HEK293T (cell line): ENCODE results near the gene RNF150.

ENCODE experiments used
- CTCF ChIA-PET: fragments of 350-600 bp; formaldehyde crosslinking; extraction: SDS; loops from one replicate; lab custom pipeline; 2021; ENCODE audit warnings: antibody characterized with exemption, inconsistent platforms; lab: Yijun Ruan, JAX
- POLR2A ChIA-PET: fragments of 350-600 bp; formaldehyde crosslinking; extraction: SDS; loops from one replicate; lab custom pipeline; 2020; ENCODE audit warnings: antibody characterized with exemption, inconsistent platforms; lab: Yijun Ruan, JAX
- DNase-seq: peaks from one replicate; pipeline ENCODE4 v3.0.0; 2012; ENCODE audit warnings: mixed read lengths; ENCODE audit errors: extremely low spot score
- ARNT ChIP-seq: fragments of 450-650 bp; IDR thresholded peaks from 2 replicates; pipeline ENCODE4 v1.6.1; 2017; ENCODE audit warnings: mild to moderate bottlenecking
- BHLHE40 ChIP-seq: fragments of 450-650 bp; IDR thresholded peaks from 2 replicates; pipeline ENCODE4 v1.6.1; 2016; ENCODE audit warnings: mild to moderate bottlenecking, moderate library complexity, borderline replicate concordance
- CTBP1 ChIP-seq: fragments of 450-650 bp; IDR thresholded peaks from 2 replicates; pipeline ENCODE4 v1.6.1; 2016; ENCODE audit warnings: borderline replicate concordance
- ELF4 ChIP-seq: fragments of 450-650 bp; IDR thresholded peaks from 2 replicates; pipeline ENCODE4 v1.6.1; 2017; ENCODE audit warnings: antibody characterized with exemption
- FOXA1 ChIP-seq: fragments of 450-650 bp; IDR thresholded peaks from 2 replicates; pipeline ENCODE4 v1.6.1; 2016; ENCODE audit warnings: mild to moderate bottlenecking
- FOXK2 ChIP-seq: fragments of 450-650 bp; IDR thresholded peaks from 2 replicates; pipeline ENCODE4 v1.6.1; 2016; ENCODE audit warnings: mild to moderate bottlenecking
- FOXM1 ChIP-seq: fragments of 450-650 bp; IDR thresholded peaks from 2 replicates; pipeline ENCODE4 v1.6.1; 2017; ENCODE audit warnings: mild to moderate bottlenecking, borderline replicate concordance
- HDGF ChIP-seq: fragments of 450-650 bp; IDR thresholded peaks from 2 replicates; pipeline ENCODE4 v1.6.1; 2017; ENCODE audit warnings: antibody characterized with exemption, borderline replicate concordance
- L3MBTL2 ChIP-seq: fragments of 450-650 bp; conservative IDR thresholded peaks from 2 replicates; pipeline ENCODE4 v1.6.1; 2016; ENCODE audit warnings: mild to moderate bottlenecking
- LEF1 ChIP-seq: fragments of 450-650 bp; IDR thresholded peaks from 2 replicates; pipeline ENCODE4 v1.6.1; 2017; ENCODE audit warnings: mild to moderate bottlenecking, borderline replicate concordance
- NFRKB ChIP-seq: fragments of 450-650 bp; IDR thresholded peaks from 2 replicates; pipeline ENCODE4 v1.6.1; 2016; ENCODE audit warnings: mild to moderate bottlenecking, moderate library complexity
- SP1 ChIP-seq: fragments of 450-650 bp; IDR thresholded peaks from 2 replicates; pipeline ENCODE4 v1.6.1; 2017
- SUZ12 ChIP-seq: fragments of 450-650 bp; IDR thresholded peaks from 2 replicates; pipeline ENCODE4 v1.6.1; 2016; ENCODE audit warnings: mild to moderate bottlenecking
- TARDBP ChIP-seq: fragments of 450-650 bp; IDR thresholded peaks from 2 replicates; pipeline ENCODE4 v1.6.1; 2016
- ZNF384 ChIP-seq: fragments of 450-650 bp; IDR thresholded peaks from 2 replicates; pipeline ENCODE4 v1.6.1; 2016
- TF ChIP-seq, protein P1 (sequence below): fragments of 450-650 bp; IDR thresholded peaks from 2 replicates; pipeline ENCODE4 v1.6.1; 2016

The RNF150 gene

DNA sequence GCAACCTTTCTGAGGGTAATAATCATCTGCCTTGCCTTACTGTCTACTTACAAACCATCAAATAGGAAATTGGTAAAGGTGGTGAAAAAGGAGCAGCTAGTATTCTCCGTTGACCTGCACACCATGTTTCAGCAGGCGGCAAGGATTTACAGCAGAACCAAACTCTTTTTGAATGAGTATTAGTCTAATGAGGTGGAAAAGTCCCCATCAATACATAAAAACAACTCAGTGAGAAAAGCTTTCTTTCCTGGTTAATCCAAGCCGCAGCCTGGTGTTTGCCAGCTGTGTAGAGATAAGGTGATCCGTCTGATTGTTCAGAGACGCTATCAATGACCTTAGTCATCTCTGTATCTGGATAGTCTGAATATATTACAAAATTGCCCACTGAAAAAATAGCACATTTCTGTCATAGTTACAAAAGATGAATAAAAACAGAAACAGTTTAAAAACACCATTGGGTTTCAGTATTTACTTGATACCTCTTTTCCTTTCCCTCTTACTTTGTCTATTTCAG, 266.7 kb downstream of the RNF150 start:
- POLR2A ChIA-PET: interaction anchor here (1.0 kb wide), 1 partner anchor 493 kb away, joined by 3 read pairs; the partner anchor contains the start of gene SCOC
- CTCF ChIA-PET: interaction anchor here (1.4 to 1.6 kb wide), 2 partner anchors 17 to 267 kb away, joined by 8 read pairs; partner anchors contain the start of gene RNF150
- TF ChIP-seq ARNT: no peak
- no peak for TF ChIP-seq SP1
- TF ChIP-seq LEF1: no peak
- no peak for TF ChIP-seq L3MBTL2
- no peak for TF ChIP-seq BHLHE40
- no peak for TF ChIP-seq SUZ12
- DNase-seq: no peak

DNA sequence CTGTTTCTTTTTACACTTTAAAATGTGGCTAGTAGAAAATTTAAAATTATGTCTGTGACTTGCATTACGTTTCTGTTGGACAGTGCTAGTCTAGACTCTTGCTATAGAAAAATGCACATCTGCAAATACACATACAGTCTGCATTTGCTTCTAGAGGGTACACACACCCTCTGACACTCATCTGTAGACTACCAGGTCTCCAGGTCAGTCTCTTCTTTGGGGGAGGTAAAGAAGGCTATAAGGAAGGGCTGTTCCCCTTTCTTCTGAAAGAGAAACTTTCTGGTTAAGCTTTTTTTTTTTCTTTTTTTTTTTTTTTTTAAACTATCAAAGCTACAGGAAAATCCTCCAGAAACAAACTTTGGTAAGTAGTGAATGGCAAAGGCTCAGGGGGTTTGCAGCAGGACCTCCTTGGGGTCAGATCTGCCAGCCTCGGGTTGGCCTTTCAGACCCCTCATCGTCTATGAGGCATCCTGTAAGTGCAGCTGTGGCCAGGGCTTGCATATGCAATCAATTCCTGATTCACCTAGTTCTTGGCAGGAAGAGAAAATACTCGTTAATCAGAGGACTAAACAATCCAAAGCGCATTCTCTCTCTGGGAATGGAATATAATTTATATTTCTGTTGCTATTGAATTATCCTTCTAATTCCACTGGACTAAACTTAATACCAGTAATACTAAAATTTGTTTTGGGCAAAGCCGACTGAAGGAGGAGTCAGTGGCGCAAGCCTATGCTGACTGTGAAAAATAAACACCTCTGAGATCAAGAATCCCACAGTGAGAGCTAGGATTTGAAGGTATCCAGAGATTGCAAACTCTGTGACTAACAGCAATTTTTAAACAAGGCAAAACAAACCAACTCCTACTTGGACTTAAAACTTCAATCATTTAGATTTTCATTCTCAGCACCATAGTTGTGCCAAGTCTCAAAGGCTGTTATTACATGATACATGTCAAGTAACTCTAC, 267.7 kb downstream of the RNF150 start:
- TF ChIP-seq ELF4: no peak
- no peak for TF ChIP-seq SP1
- TF ChIP-seq ZNF384: no peak
- TF ChIP-seq L3MBTL2: no peak
- no peak for TF ChIP-seq FOXM1
- TF ChIP-seq BHLHE40: no peak
- TF ChIP-seq TARDBP: no peak
- TF ChIP-seq LEF1: no peak
- no peak for TF ChIP-seq NFRKB
- TF ChIP-seq FOXA1: no peak
- TF ChIP-seq CTBP1: no peak
- no peak for TF ChIP-seq FOXK2
- no peak for TF ChIP-seq SUZ12
- no peak for TF ChIP-seq HDGF
- no peak for TF ChIP-seq ARNT
- TF ChIP-seq, protein P1, sequence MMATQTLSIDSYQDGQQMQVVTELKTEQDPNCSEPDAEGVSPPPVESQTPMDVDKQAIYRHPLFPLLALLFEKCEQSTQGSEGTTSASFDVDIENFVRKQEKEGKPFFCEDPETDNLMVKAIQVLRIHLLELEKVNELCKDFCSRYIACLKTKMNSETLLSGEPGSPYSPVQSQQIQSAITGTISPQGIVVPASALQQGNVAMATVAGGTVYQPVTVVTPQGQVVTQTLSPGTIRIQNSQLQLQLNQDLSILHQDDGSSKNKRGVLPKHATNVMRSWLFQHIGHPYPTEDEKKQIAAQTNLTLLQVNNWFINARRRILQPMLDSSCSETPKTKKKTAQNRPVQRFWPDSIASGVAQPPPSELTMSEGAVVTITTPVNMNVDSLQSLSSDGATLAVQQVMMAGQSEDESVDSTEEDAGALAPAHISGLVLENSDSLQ: no peak
- POLR2A ChIA-PET: interaction anchor here (1.0 kb wide), 1 partner anchor 492 kb away, joined by 3 read pairs; the partner anchor contains the start of gene SCOC
- CTCF ChIA-PET: interaction anchor here (0.9 to 1.6 kb wide), 4 partner anchors 18 to 268 kb away, joined by 3 to 8 read pairs (median 6); partner anchors contain the start of gene RNF150
- no peak for DNase-seq

DNA sequence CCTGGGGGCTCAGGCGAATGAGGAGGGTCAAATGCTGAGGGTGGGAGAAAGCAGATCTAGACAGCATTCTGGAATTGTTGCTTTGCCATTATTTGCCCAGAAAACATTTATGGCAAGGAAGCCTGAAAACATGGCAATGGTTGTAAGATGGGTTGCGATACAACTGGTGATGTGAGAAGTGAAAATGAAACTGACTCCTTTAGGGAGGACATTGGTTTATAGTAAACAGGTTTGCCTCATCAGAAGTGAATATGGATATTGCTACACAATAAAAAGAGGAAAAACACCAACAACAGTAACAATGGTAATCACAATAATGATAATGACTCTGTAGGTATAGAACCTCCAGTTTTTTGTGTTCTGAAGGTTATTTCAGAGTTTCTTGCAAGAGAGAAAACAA, 270.1 kb downstream of the RNF150 start:
- POLR2A ChIA-PET: interaction anchor here (1.2 kb wide), 1 partner anchor 270 kb away, joined by 7 read pairs; the partner anchor contains the start of gene RNF150
- CTCF ChIA-PET: no interaction called here
- TF ChIP-seq SUZ12 (no peak), ARNT (no peak), TARDBP (no peak), SP1 (no peak), ELF4 (no peak), LEF1 (no peak), FOXA1 (no peak), FOXM1 (no peak), BHLHE40 (no peak)
- TF ChIP-seq, protein P1: no peak
- DNase-seq: no peak

DNA sequence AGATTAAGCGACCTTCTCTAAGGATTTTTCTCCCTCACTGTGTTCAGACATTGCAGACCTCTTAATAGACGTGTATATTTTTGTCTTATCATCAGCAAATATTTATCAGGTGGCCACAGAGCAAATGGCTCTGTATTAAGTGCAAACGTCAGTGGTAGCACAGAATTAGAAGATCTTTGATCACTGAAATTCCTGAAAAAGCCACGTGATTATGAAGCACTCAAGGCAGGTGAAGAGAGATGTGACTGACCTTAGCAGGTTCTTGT, 271.2 kb downstream of the RNF150 start:
- ChIA-PET POLR2A (interaction anchor here (1.2 kb wide), 1 partner anchor 271 kb away, joined by 7 read pairs; the partner anchor contains the start of gene RNF150), CTCF (interaction anchor here (0.7 to 1.0 kb wide), 2 partner anchors 202 to 271 kb away, joined by 4 to 12 read pairs; partner anchors contain the start of gene RNF150)
- TF ChIP-seq FOXK2 (no peak), ZNF384 (no peak), L3MBTL2 (no peak), HDGF (no peak), TARDBP (no peak)

DNA sequence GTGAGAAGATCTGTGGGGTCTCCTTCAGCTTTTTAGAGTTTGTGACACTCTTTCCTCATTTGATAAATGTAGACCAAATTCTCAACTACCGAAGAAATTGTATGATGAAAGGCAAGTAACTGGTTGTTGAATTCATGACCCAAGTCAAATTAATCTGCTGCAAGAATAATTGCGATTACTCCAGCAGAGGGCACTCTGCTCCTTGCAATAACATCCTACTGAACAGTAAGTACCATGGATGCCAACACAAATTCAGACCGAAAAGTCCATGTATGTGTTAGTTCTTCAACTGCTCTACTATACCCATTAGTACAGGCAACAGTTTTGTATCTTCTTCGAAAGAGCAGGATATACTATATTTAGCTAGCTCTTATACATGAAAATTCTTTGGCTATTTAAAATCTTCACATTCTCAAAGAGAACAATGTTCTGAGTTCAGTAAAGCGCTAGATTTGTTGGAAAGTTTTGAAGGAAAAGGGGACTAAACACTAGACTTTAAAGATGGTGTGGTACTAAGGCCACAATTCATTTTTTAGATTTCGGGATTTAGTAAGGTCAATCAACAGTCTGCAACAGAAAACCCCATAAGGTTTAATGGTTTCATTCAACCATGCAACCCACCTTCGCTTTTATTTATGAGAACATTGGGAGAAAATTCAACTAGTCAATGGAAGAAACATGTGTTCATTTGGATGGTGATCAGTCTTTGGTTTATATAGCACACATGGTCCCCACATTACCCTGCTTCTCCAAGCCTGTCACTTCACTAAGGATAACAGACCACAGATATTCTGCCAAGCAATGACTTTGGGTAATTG, 271.7 kb downstream of the RNF150 start:
- CTCF ChIA-PET: interaction anchor here (0.6 to 4.7 kb wide), 6 partner anchors 10 to 272 kb away, joined by 3 to 41 read pairs (median 4); partner anchors contain the start of gene RNF150
- POLR2A ChIA-PET: interaction anchor here (1.2 kb wide), 1 partner anchor 272 kb away, joined by 7 read pairs; the partner anchor contains the start of gene RNF150
- TF ChIP-seq L3MBTL2 (no peak), BHLHE40 (no peak), SP1 (no peak), HDGF (no peak), FOXA1 (no peak), FOXK2 (no peak), NFRKB (no peak), TARDBP (no peak), ARNT (no peak), FOXM1 (no peak), CTBP1 (no peak), ZNF384 (no peak), SUZ12 (no peak)
- TF ChIP-seq, protein P1: no peak
- DNase-seq: peak; percentile 62

More for the DNA sequence above, 271.2 kb downstream of the RNF150 start:
- no peak for DNase-seq
